Ovary (tissue), 3 donors: Measurements from ENCODE around the gene CATSPERE.

Experiments
- CTCF ChIP-seq, 3 donors: fragments of 450-650 bp in 2 of 3; fragments of 200-600 bp in 1 of 3; IDR thresholded peaks; one replicate each; pipeline versions ENCODE4 v1.5.1 to v1.8.0; 2016 to 2022; ENCODE audit warnings: antibody characterized with exemption in 3 of 3, mild to moderate bottlenecking in 1 of 3
- EP300 ChIP-seq: sonication (generic); formaldehyde crosslinking; IDR thresholded peaks from one replicate; pipeline ENCODE4 v1.6.1; 2017; ENCODE audit warnings: antibody characterized with exemption
- POLR2A ChIP-seq: fragments of 450-650 bp; IDR thresholded peaks from one replicate; pipeline ENCODE4 v1.6.1; 2017; ENCODE audit warnings: antibody characterized with exemption, mild to moderate bottlenecking, moderate library complexity
- donor health status: DM: no; HTN: no; CAD: no.

- TF ChIP-seq POLR2A (no peak), CTCF (IDR thresholded peaks at IDR 0.05) (no peak), EP300 (no peak)
Observed at GRCh38 chr1:244497805-244498204, 36.7 kb downstream of the CATSPERE start.
